ENCODE data around the gene GNG12.

GNG12 gene

GRCh38 chr1:67840449-67840848 lies 7.2 kb upstream of the GNG12 start:
- DNase-seq (ENCODE audit: low read depth) = peak; percentile 94

- no peak for DNase-seq (ENCODE audit: low read depth)
Observed at GRCh38 chr1:67839826-67840225, 6.6 kb upstream of the GNG12 start.

GRCh38 chr1:67838180-67838910 lies 5.1 kb upstream of the GNG12 start:
- peak; percentile 83 for DNase-seq (ENCODE audit: low read depth)

GRCh38 chr1:67836769-67837168 lies 3.5 kb upstream of the GNG12 start:
- no peak for DNase-seq (ENCODE audit: low read depth)

- no peak for DNase-seq (ENCODE audit: low read depth)
Observed at GRCh38 chr1:67835663-67836452, 2.6 kb upstream of the GNG12 start.

- DNase-seq (ENCODE audit: low read depth) = no peak
Observed at GRCh38 chr1:67834246-67834877, 1.1 kb upstream of the GNG12 start.

- DNase-seq (ENCODE audit: low read depth) = peak; percentile 34
Observed at GRCh38 chr1:67833602-67833940, 304 bp upstream of the GNG12 start.

GRCh38 chr1:67831850-67832513 lies 1.3 kb downstream of the GNG12 start:
- DNase-seq (ENCODE audit: low read depth) = peak; percentile 75

GRCh38 chr1:67830928-67831830 lies 2.1 kb downstream of the GNG12 start:
- DNase-seq (ENCODE audit: low read depth) = no peak

GRCh38 chr1:67830226-67830625 lies 3.0 kb downstream of the GNG12 start:
- DNase-seq (ENCODE audit: low read depth) = peak; percentile 50

GRCh38 chr1:67827688-67828087 lies 5.6 kb downstream of the GNG12 start:
- DNase-seq (ENCODE audit: low read depth) = no peak

- no peak for DNase-seq (ENCODE audit: low read depth)
Observed at GRCh38 chr1:67825591-67825990, 7.7 kb downstream of the GNG12 start.

- DNase-seq (ENCODE audit: low read depth) = no peak
Observed at GRCh38 chr1:67824766-67825165, 8.5 kb downstream of the GNG12 start.

GRCh38 chr1:67823615-67824014 lies 9.7 kb downstream of the GNG12 start:
- no peak for DNase-seq (ENCODE audit: low read depth)

GRCh38 chr1:67821263-67821662 lies 12.0 kb downstream of the GNG12 start:
- DNase-seq (ENCODE audit: low read depth) = no peak

GRCh38 chr1:67818725-67819301 lies 14.5 kb downstream of the GNG12 start:
- DNase-seq (ENCODE audit: low read depth) = peak; percentile 62

GRCh38 chr1:67818162-67818561 lies 15.1 kb downstream of the GNG12 start:
- no peak for DNase-seq (ENCODE audit: low read depth)

- no peak for DNase-seq (ENCODE audit: low read depth)
Observed at GRCh38 chr1:67817319-67817718, 15.9 kb downstream of the GNG12 start.

- DNase-seq (ENCODE audit: low read depth) = no peak
Observed at GRCh38 chr1:67816506-67816905, 16.8 kb downstream of the GNG12 start.

GRCh38 chr1:67816095-67816475 lies 17.2 kb downstream of the GNG12 start:
- no peak for DNase-seq (ENCODE audit: low read depth)

Data from amniotic epithelial cell (primary cell).